Activated CD8-positive, alpha-beta memory T cell treated with anti-CD3 and anti-CD28 coated beads, Interleukin-2, amount 50 U/mL, for 4 hours (primary cell): ENCODE measurements around the gene ZHX3.

Experiments used
- DNase-seq: peaks from one replicate; pipeline ENCODE4 v3.0.0-alpha.2; 2020

The ZHX3 gene

DNA sequence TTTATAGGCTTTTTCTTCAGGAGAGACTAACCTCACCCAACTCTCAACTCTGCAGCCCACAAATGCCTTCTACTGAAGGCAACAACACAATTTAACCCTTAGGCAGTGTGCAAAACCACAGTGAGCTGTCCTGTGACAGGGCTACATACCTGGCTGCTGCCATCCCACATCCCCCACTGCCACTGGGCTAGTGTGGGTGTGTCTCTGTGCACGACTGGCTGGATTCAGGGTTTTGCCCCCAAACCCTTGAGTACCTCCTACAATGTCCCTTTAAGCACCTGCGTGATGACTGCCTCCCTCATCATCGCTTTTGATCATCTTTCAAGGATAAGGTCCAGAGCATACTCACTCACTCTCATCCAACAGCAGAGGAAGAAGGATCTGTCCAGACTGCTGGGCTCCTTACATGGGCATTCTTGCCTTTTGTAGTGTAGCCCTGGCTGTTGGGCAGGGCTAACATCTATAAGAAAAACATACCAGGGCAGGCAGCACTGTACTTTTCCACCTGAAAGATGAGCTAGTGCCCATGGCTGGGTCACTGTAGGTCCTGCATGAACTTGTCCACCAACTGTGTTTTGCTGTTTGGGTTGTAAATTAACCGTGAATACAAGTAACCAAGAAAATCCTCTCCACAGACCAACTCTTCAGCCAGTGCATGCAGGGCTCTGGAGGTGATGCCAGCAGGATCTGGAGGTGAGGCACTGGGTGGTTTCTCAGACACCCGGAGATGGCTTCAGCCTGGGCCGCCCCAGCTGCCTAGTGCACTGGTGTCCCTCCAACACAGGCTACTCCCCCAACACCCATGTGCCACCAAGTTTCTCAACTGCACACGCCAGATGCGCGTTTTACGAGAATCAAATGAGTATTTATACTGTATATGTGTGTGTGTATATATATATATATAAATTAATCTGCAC, 135.0 kb downstream of the ZHX3 start:
- no peak for DNase-seq

DNA sequence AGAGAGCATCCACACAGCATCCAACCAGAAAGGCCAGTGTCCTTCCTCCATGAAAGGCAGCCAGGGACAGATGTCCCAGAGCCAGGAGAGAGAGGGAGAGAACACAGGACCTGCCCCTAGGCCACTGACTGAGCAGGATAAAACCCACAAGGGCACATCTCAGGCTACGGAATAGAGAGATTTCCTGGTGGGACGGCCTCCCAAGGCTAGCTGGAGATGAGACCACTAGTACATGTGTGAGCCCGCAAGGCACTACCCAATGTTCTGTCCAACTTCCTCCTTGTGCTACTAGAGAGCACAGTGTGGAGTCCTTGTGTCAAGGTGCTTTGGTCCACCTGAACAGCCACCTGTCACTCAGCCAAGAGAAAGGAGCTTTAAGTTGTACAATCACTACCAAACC, 136.0 kb downstream of the ZHX3 start:
- DNase-seq = no peak

DNA sequence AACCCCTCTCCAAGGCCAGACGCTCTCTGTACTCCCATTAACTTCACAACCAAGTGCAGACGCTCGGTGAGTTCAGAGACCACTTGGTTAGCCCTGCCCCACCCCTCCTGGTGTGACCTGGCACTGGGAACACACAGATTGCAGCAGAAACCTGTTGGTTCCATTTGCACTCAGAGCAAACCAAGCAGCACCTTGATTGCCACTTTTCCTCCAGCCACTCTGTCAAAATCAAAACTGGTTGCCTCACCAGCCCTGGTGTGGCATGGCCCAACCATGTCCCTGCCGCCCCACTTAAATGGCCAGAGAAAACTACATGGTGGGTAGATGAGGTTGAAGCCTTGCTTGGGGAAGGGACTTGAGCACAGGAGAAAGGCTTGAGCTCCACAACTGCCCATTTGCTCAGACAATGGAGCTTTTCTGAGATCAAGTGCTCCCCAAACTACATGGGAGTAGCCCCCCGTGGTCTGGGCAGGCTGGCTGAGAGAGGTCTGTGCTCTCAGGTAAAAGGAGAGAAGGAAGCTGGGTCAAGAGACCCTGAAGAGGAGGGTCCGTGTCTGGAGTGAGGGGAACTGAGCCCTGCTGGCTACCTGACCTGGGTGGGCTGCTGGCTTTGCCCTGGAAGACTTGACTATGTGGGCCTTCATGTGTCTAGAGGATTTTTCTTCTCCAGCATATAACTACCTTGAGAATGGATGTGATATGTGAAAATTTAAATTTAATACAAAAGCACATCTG, 136.8 kb downstream of the ZHX3 start:
- no peak for DNase-seq

DNA sequence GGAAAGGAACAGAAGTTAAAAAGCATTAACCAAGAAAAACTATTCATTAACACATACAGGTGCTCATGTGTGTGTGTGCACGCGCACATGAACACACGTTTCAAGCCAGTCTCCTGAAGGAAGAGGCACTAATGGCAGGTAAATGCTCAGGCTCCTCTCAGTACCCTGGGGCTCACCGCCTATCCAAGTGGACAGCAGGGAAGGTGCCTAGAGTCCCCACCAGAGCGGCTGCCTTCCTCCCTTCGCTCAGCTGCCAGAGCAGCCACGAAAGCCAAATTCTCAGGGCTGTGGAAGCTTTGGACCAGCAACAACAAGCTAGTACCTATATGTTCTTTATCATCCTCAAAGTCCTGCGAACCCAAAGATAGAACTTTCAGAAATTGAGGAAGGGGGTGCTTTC, 137.6 kb downstream of the ZHX3 start:
- DNase-seq = no peak

DNA sequence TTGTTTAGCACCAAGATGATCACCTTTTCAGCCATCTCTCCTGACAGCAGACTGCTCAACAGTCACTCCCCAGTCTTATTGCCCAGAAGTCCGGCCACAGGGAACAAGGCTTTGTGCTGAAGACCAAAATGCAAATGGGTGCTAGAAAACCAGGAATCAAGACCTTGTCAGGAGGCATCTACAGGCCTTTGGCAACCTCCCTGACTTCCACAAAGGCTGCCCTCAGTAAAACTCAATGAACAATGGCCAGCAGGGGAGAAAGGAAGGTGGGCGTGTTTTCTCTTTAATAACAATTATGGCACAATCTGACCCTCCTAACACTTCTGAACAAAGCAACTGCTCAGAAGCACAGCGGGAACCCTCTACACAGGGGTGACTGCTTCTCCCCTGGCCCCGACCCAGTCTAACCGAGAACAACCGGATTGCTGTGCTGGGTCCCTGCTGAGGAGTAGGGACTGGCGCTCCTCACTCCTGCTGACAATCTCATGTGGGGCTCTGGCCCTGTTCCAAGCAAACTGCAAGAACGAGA, 138.6 kb downstream of the ZHX3 start:
- no peak for DNase-seq

DNA sequence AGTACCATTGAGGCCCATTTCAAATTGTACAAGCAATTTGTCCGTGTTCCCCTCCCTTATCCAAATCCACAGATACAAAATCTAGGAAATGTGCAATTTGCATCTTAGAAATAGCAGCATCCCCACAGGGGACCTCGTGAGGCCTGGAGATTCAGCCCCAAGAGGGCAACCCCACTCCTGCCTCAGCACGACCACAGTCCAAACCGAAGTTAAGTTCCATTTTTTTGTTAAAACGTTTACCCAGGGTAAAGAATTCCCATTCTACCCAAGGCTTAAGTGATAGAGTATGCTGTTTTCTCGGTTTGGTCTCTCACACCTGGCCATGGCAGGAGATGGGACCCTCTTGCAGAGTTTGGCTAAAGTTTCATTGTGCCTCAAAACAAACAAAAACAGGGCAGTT, 139.0 kb downstream of the ZHX3 start:
- DNase-seq = no peak

DNA sequence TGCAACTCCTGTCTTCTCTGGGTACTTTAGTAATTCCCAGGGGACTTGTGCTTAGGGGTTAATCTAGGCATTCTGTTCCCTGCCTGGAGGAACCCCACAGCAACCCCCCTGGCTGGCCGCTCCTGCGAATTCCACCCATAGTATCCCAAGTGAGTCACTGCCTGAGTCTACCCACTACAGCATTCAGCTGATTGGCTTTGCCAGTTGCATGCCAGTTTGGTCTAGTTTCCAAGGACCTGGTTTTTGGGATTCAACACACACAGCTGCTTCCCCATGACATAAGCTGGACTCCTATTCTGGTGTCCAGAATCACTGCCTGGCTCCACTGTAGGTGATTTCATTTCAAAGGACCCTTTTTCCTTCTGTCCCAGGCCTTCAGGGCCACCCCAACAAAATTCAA, 139.9 kb downstream of the ZHX3 start:
- DNase-seq = no peak

DNA sequence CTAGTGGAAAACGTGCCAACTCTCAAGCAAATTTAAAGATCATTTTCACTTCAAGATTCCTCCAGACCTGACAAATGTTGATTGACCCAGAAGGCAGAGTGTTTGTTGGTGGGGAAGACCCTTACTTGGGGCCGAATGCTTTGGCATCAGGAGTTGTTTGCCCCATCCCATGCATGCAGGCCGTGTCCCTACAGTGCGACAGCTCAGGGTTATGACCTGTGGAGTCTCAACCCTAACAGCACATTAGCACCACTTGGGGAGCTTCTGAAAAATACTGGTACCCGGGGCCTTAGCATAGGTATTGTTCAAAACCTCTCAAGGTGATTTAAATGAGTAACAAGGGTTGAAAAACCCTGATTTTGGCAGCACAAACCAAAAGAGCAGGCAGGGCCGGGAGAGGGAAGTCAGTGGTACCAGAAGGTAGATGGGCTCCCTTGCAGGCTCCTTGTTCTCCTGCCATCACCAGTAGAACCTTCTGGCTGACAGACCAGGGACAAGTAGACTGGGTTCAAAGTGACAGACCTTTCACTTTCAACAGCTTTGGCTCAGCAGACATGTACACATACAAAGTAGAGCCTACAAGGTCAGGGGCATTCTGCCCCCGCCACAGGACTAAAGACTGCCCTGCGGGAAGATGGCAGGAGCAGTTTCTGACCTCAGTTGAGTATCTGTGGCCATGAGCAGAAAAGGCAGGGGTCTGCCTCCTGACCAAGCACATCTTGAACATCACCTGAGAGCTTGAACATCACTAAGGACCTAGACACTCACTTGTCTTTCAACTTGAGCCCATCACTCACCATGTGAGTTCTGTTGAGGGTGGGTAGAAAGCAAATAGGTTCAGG, 140.6 kb downstream of the ZHX3 start:
- DNase-seq = no peak

DNA sequence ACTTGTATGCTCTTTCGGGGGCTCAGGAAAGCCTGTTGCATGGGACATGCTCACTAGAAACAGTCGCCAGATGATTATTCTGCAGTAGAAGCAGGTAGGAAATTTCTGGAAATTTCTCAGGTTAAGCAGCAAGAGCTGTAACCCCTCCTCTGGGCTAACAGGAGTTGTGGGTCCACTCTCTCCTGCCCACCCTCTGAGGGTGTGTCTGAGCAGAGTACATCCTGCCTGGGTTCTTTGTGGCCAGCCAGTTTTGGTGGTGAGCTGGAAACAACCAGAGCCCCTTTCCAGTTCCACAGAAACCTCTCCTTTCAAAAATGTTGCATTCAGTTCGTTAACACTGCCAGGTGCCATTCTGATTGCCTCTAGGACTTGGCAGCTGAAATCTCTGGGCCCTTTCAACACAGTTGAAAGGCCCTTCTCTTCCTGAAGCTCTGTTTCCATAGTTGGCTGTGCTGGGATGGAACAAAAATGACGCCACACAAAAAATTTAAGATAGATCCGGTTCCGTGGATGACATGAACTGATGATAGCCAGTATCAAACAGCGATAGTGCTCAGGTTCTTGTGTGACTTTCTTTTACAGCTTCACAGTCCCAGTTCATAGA, 141.7 kb downstream of the ZHX3 start:
- DNase-seq = no peak

DNA sequence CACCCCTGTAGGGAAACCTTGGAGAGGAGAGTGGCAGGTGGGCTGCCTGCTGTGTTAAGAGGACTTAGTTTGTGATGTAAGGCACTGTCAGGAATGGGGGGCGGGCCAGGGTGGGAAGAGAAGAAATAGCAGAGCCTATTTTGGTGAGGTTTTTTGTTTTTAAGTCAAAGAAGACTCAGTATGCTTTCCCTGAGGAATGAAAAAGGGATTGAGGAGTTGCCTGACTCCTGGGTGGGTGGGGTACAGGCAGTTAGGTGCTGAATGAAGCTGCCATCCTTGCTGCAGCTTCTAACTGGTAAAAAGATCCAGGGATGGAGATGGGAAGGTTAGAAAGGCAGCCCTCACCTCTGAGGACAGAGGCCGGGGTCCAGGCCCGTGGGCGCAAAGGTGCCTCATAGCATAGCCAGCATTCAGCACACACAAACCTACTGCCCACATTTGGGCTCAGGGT, 142.3 kb downstream of the ZHX3 start:
- DNase-seq = no peak

DNA sequence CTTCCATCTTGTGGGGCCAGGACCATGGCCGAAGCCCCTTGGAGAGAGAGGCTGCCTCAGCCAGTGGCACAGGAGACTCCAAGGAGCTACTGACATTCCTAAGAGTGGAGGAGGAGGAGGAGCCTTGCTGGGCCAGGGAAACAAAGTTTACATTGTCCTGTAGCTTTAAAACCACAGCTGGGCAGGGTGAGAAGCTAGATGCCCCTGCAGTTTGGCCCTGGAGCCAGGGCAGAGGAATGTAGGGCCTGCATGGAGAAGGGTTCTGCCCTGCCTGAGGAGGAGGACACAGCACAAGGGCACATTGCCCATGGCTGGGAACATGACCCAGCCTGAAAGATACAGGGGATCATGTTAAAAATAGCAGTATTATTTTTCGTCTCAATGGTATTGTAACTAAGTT, 142.7 kb downstream of the ZHX3 start:
- no peak for DNase-seq

DNA sequence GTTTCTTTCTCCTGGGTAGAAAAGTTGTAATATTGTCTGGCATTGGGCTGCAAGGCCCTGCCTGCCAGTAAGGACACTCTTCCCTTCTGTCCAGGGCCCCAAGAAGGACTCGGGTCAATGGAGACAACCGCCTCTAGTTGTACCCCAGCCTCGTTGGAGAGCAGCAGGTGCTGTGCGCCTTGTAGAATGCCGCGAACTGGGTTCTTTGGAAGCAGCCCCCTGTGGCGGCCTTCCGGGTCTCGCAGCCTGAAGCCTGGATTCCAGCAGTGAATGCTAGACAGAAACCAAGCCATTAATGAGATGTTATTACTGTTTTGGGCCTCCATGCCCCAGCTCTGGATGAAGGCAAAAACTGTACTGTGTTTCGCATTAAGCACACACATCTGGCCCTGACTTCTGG, 143.2 kb downstream of the ZHX3 start:
- no peak for DNase-seq

DNA sequence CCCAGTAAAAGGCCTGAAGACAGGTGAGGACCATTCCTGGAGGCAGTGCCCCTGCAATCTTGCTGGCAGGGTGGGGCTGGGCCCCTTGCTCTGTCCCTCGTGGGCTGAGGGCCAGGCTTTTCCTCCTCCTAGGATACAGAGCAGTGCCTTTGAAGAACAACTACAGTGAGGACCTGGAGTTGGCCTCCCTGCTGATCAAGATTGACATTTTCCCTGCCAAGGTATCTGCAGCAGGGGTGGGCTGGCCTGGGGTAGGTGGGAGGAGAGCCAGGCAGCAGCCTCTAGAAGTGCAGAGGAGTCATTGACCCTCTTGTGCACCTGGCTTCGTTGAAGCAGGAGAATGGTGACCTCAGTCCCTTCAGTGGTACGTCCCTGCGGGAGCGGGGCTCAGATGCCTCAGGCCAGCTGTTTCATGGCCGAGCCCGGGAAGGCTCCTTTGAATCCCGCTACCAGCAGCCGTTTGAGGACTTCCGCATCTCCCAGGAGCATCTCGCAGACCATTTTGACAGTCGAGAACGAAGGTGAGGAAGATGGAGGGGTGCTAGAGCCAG, 143.7 kb downstream of the ZHX3 start:
- no peak for DNase-seq

DNA sequence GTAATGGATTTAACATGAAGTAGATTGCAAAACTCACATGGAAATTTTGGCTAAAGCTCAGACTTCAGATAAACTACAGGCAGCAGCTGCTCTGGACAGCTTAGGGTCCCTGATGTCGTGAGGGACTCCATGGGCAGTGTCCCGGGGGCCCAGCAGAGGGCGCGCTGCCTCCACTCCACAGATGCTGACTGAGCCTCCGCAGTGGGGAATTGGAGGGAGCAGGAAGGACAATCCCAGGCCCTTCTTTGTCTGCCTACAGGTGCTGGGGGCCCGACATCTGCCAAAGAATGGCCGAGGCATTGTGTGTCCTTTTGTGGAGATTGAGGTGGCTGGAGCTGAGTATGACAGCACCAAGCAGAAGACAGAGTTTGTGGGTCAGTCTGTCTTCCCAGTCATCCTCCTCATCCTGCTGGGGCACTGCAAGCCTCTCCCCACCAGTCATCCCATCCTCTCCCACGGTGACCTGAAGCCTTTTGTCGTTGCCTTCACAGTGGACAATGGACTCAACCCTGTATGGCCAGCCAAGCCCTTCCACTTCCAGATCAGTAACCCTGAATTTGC, 144.3 kb downstream of the ZHX3 start:
- DNase-seq = peak; percentile 74

DNA sequence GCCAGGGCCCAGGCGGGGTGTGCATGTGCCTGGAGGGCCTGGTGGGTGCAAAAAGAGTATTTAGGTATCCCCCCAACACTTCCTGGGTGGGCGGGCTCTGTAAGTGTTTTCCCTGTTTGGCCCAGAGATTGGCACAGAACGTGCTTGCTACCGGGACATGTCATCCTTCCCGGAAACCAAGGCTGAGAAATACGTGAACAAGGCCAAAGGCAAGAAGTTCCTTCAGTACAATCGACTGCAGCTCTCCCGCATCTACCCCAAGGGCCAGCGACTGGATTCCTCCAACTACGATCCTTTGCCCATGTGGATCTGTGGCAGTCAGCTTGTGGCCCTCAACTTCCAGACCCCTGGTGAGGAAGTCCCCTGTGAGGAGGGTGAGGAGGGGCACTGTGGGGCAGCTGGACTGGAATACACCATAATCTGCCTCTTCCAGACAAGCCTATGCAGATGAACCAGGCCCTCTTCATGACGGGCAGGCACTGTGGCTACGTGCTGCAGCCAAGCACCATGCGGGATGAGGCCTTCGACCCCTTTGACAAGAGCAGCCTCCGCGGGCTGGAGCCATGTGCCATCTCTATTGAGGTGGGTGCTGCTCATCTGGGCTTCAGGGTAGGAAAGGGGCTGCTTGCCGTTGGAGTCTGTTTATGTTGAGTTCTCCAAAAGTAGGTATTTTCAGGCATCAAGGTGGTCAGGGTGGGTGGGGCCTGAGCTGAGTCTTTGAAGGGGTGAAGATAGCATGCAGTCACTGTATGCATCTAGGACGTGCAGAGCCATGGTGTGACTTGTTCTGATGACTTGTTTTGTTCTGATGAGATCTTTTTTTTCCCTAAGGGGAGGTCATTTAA, 145.0 kb downstream of the ZHX3 start:
- DNase-seq = no peak

DNA sequence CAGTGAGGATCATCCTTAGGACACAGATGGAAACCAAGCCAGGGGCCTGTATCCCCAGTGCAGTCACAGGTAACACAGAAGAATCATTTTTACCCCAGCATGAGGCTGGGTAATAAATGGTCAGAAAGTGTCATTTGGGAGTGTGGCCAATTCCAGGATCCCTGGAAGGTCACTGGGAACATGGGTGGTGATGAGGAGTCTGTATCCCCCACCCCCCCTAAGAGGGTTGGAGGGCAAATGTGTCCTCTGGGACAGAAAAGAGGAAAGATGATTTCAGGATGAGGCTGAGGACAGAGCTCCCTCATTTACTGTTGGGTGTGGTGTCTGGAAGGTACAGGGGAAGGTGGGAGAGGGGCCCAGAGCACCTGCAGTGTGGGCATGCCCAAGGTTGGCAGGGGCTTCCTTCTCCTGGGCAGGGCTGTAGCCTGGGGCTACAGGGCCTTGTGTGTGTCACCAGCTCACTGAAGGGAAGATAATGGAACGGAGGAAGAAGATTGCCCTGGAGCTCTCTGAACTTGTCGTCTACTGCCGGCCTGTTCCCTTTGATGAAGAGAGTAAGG, 145.7 kb downstream of the ZHX3 start:
- DNase-seq = no peak

DNA sequence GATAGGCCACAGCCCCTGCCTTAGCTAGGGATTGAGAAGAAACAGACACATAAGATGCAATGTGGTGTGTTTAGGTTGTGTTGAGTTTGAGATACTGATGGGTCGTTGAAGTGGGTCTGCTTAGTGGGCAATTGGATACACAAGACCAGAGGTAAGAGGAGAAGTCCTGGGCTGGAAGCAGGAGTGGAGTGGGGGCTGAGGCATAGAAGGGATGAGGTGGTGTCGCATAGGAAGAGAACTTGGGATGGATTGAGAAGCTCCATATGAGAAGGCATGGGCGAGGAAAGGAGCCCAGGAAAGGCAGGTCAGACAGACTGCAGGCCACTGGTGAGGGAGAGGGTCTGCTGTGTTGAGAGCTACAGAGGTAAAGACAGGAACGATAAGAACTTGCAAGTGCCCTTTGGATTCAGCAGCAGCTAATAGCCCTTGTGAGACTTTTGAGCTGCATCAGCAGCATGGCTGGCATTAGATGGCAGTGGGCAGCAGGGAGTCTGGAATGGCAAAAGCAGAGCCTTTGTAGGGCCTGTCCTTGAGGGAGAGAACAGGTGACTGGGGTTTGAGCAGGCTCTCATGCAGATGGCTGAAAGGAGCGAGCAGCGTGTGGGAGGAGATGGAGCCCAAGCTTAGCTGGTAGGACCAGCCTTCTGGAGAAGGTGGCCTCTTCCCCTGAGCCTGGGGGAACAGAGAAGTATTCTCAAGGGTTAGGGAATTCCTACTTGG, 147.0 kb downstream of the ZHX3 start:
- DNase-seq = peak; percentile 5

DNA sequence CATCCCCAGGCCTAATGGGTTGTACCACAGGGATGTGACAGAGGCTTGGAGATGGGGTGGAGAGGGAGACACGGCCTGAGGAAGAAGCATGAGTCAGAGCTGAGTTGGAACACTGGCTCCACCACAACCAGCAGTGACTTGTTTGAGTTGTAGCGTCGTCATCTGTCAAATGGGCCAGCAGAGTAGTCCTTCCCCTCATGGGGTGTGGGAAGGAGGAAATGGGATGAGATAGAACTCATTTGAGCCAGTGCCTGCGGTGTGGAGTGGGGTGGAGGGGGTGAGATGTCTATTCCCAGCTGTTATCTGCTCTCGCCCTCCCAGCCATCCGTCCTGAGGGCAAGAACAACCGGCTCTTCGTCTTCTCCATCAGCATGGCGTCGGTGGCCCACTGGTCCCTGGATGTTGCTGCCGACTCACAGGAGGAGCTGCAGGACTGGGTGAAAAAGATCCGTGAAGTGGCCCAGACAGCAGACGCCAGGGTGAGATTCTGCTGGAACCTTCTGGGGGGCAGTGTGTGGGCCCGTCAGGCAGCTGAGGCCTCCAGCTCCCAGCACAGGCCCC, 147.7 kb downstream of the ZHX3 start:
- peak; percentile 12 for DNase-seq

DNA sequence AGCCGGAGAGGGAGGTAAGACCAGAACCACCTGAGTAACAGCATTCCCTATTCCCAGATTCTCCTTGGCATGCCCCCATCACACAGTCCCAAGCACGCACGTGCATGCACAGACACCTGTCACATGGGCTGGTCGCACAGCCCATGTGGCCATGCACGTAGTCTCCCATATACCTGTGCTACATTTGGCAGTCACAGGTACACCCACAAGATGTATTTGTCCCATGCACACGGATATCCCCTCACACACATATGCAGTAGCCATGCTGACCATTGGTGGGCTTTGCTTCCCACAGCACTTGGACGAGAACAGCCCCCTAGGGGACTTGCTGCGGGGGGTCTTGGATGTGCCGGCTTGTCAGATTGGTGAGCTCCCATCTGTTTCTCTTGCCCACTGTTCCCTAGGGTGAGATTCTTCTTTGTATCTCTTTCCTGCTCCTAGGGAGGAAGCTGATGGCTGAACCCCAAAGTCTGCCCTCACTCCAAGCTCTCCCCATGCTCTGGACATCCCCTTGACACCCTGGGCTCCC, 148.3 kb downstream of the ZHX3 start:
- DNase-seq = no peak
